NAMALWA (cell line): ENCODE results near the gene SNRPA1.

Experiments used
- DNase-seq: peaks from one replicate; pipeline ENCODE4 v3.0.0-alpha.2; 2015; ENCODE audit warnings: low spot score

Gene SNRPA1

DNA sequence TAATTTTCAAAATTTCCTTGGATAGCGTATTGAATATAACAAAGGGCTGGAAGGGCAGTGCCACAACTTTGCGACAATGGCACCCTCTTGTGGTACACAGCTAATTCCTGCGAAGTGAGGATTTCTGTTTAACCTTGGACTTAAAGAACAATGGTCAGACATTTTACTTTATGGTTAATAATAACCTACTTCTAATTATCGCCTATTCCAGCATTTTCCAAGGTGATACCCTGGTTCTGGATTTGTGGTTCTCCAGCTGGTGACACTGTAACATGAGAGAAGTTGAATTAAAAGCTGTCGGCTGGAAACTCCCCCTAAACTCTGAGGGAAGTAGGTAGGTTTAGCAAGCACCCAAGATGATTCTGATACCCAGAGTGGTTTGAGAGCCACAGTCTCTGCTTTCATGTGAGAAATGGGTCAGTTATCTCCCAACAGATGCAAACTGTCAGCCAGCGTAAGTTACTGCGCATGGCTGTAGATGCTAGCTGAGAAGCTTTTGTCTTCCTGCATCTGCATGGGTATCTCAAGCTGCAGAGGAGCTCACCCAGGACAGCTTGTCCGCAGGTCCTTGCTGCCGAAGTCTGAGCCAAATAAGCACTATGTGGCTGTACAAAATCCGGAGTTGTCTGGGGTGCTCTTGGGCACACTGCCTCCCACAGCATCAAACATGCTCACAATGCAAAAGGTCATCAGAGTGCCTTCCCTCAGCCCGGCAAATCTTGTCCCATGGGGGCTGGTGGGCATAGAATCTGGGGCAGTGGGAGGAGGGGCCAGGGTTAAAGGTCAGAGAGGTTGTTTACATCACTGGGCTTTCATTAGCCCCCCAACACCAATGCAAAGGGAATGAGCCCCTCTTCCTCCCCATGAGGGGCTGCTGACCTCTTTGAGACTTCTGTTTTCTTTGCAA is 36.6 kb downstream of the SNRPA1 start:
- peak; percentile 75 for DNase-seq

- peak; percentile 79 for DNase-seq
Measured at GRCh38 chr15:101256757-101257156, 38.3 kb downstream of the SNRPA1 start.

- DNase-seq = no peak
Measured at GRCh38 chr15:101255615-101256241, 39.3 kb downstream of the SNRPA1 start.

- DNase-seq = no peak
Measured at GRCh38 chr15:101255051-101255395, 40.0 kb downstream of the SNRPA1 start.

- no peak for DNase-seq
Measured at GRCh38 chr15:101254157-101255050, 40.6 kb downstream of the SNRPA1 start.

GRCh38 chr15:101252836-101253235 is 42.2 kb downstream of the SNRPA1 start:
- no peak for DNase-seq

DNA sequence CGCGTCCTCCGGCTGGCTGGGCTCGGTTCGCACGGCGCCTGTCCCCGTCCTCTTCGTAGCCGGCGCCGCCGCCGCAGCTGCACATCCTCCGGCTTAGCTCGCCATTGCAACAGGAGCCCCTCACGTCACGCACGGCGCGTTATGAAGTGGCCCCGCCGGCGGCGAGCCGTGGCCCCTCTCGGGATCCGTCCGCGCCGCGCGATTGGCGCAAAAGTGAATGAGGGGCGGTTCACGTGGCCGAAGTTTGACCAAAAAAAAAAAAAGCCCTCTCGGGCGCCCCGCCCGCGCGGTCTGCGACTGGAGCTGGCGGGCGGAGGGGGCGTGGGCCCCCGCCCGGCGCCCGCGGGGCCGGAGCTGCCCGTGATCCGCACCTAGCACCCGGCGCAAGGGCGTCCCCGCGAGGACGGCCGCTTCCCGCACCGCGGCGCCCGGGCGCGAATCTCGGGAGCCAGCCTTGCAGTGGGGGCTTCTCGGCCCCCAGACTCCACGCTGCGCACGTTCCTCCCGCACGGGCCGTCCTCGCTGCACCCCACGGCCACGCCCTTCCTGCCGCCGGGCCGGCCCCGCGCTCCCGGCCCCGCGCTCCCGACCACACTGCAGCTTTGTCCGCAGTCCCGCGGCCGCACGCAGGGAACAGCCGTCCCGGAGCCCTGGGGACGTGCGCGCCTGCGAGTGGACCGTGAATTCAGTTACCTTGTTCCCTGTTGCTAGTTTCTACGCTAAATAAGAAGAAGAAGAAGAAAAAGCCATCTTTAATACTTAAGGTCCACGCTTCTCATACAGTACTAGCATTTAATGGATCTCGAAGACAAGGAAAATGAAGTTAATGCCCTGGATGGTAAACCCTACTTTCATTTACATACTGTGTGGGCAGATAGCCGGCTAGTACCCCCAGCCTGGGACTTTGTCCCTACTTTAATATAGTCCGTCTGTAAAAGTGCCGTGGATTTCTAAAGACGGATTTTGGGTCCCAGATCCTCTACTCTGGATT is 42.9 kb downstream of the SNRPA1 start, which contains the start of gene CHSY1:
Gene CHSY1 (minus strand): TSS at position 219 of the 991 bp plus-strand sequence. CDS start 592 bp downstream, outside the sequence.
- DNase-seq = peak; percentile 89

DNA sequence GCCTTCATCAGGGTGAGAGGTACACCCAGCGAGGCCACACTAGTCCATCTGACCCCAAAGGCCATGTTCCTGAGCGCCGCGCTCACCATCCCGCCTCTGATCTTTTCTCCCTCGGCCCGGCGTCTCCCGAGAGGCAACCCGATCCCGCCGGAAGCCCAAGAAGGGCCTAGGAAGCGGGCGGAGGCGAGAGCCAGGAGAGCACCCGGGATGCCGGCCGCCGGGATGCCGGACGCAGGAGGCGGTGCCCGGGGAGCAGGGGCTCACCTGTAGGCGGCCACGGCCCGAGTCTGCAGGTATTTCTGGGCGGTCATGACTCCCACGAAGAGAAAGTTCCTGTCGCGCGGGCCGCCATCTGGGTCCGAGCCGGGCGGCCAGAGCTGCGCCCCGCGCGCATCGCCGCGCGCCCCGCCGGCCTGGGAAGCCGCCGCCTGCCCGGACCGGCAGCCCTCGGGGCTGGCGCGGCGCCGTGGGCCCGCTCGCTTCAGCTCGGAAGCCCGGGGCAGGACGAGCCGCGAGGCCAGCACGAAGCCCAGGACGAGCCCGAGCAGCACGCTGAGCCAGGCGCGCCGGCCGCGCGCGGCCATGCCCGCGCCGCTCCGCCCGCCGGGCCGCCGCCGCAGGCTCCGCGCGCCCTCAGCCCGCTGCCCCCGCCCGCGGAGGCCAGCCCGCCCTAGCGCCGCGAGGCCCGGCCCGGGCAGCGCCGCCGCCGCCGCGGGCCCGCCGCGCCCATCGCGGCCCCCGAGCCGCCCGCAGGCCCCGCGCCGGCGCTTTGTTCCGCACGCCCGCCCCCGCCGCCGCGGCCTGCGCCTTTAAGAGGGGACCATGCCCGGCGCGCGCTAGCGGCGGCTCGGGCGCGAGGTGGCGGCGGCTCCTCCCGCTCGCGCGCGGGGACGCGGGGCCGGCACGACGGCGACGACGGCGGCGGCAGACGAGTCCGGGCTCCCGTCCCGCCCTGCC is 43.9 kb downstream of the SNRPA1 start:
- DNase-seq = no peak

DNA sequence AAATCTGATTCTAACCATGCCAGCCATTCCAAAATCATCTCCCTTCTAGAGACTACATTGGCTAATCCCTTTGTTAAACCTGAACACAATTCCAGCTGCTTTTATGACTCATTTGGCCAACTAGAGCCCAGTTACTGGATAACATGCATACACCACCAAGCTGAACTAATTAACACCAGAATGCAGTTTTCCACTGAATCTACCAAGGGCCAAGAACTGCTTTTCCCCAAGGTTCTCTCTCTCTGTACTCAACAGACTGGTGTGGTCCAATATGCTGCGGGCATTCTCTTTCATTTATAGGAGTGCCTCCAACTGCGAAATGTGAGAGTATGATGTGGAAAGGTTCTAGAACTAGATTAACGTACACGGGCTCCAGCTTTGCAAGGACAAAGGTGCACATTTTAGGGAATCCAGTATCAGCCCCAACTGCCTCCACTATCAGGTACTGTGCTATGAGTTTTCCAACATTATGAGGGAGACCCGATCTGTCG is 44.7 kb downstream of the SNRPA1 start:
- no peak for DNase-seq

GRCh38 chr15:101248274-101248673 is 46.8 kb downstream of the SNRPA1 start:
- DNase-seq = no peak

GRCh38 chr15:101246824-101247745 is 48.0 kb downstream of the SNRPA1 start:
- no peak for DNase-seq

DNA sequence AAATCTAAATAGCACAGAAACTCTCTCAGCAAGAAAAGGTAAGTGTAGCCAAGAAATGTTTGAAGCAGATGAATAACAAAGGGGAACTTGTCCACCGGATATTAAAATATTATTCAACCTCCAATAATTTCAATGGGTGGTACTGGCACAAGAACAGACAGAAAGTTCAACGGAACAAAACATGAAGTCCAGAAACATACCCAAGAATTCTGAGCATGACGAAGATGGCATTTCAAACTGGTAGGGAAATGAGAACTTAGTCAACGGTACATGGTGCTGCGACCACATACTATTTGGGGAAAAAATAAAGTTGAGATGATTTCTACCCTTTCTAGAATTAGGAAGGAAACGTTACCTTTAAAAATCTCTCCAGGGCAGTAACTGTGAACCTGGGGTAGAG is 48.7 kb downstream of the SNRPA1 start:
- DNase-seq = no peak

GRCh38 chr15:101244889-101245668 is 50.0 kb downstream of the SNRPA1 start:
- DNase-seq = no peak

DNA sequence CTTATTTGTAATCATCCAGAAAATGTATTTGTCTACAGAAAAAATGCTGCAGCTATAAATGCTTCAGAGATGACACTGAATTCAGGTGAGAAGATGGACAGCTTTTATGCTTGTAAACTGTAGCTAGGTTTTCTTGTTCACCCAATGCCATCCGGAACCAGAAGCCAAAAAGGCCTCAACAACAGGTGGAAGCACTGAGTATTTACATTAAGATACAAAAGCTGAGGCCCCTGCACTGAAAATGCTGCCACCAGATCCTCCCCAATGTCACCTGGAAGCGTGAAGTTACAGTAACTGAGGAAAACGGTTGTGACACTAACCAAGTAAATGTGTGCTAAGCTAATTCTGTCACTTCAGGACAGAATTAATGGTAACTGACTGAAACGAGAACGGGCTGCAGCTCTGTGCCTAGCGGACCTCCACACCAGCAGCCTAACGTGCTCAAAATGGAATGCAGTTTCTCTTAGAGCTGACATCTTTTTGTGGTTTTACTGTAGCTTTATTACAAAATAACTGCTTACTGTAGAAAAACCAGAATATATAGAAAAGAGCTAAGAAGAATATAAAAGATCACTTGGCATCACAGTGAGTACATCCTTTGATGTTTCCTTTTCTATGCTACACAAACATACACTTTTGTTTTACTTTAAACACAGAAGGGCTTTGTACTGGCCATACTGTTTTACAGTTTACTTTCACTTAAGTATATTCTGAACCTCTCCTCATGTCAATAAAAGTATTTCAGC is 50.8 kb downstream of the SNRPA1 start:
- DNase-seq = no peak

DNA sequence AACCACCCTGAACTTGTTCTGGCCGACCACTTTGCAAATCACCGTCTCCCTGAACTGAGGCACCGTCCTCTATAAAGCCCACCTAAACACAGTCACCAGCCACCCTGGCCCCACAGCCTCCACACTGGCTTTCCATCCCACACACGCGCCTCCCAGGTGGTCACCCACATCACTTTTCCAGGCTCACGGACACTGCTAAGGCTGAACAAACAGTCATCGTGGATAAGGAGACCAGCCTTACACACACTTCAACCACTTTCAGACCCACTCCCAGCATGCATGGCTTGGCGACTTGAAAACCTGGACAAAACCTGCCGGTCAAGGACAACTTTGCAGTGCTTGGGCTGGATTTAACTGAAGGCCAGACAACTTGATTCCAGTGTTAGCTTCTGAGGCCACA is 51.6 kb downstream of the SNRPA1 start:
- DNase-seq = no peak

DNA sequence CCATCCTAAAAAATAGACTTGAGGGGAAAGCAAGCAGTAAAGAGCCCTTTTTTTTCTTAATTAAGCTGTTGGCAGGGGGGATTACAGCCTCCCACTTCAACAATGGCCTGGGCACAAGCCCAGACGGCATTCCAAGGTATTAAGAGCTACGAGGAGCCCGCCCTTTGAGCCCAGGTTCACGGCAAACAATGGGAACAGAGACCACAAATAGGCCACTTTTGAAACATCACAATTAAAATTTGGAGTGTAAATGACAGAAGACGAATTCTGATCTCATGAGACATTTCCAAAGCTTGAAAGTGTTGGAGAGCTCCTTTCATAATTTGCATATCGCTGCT is 52.1 kb downstream of the SNRPA1 start:
- DNase-seq = no peak
